KOPT-K1 (cell line): ENCODE results near the gene ELAVL2.

Experiments
- H3K27ac ChIP-seq: fragments of 200-600 bp; sonication (generic); 2 replicates; pipeline ENCODE4 v1.5.1; 2016; ENCODE audit warnings: antibody characterized with exemption, mild to moderate bottlenecking, low read depth, low read length; ENCODE audit not compliant: poor library complexity, severe bottlenecking
- H3K36me3 ChIP-seq: fragments of 200-600 bp; sonication (generic); 2 replicates; pipeline ENCODE4 v1.5.1; 2017; ENCODE audit warnings: antibody characterized with exemption, mild to moderate bottlenecking, low read length, moderate library complexity; ENCODE audit not compliant: insufficient read depth
- H3K9me3 ChIP-seq: fragments of 200-600 bp; sonication (generic); 2 replicates; pipeline ENCODE4 v1.5.1; 2017; ENCODE audit warnings: antibody characterized with exemption, low read length, mild to moderate bottlenecking; ENCODE audit not compliant: insufficient read depth, poor library complexity, severe bottlenecking

Gene ELAVL2

GRCh38 chr9:23826120-23826629, at the start of gene ELAVL2:
Gene ELAVL2, minus strand, starts transcription at chr9:23826240. Its CDS starts 64,006 bp downstream, at chr9:23762234.
- H3K27ac ChIP-seq = no peak within 1 kb of the TSS
- peaks cover 10% of the 10 kb centered on the region for H3K9me3 ChIP-seq
- H3K36me3 ChIP-seq = no peaks in the 10 kb centered on the region

GRCh38 chr9:23858234-23858633, 32.2 kb upstream of the ELAVL2 start:
- Histone ChIP-seq H3K36me3 (no peaks in the 10 kb centered on the region), H3K27ac (no peak overlapping the region), H3K9me3 (no peaks in the 10 kb centered on the region)

GRCh38 chr9:23855873-23856604, 30.0 kb upstream of the ELAVL2 start:
- H3K36me3 ChIP-seq = no peaks in the 10 kb centered on the region
- H3K9me3 ChIP-seq = no peaks in the 10 kb centered on the region
- H3K27ac ChIP-seq = no peak overlapping the region

GRCh38 chr9:23850690-23851629, 24.9 kb upstream of the ELAVL2 start:
- H3K9me3 ChIP-seq = no peaks in the 10 kb centered on the region
- no peak overlapping the region for H3K27ac ChIP-seq
- H3K36me3 ChIP-seq = no peaks in the 10 kb centered on the region

- no peak overlapping the region for H3K27ac ChIP-seq
These were observed 24.2 kb upstream of the ELAVL2 start for GRCh38 chr9:23850242-23850689.

GRCh38 chr9:23849379-23850035, 23.5 kb upstream of the ELAVL2 start:
- H3K36me3 ChIP-seq = no peaks in the 10 kb centered on the region
- no peak overlapping the region for H3K27ac ChIP-seq
- H3K9me3 ChIP-seq = no peaks in the 10 kb centered on the region

More at GRCh38 chr9:23850242-23850689, 24.2 kb upstream of the ELAVL2 start:
- Histone ChIP-seq H3K36me3 (no peaks in the 10 kb centered on the region), H3K9me3 (no peaks in the 10 kb centered on the region)

GRCh38 chr9:23842565-23843129, 16.6 kb upstream of the ELAVL2 start:
- Histone ChIP-seq H3K9me3 (no peaks in the 10 kb centered on the region), H3K27ac (no peak overlapping the region), H3K36me3 (no peaks in the 10 kb centered on the region)

GRCh38 chr9:23841304-23841703, 15.3 kb upstream of the ELAVL2 start:
- no peak overlapping the region for H3K27ac ChIP-seq
- H3K9me3 ChIP-seq = no peaks in the 10 kb centered on the region
- no peaks in the 10 kb centered on the region for H3K36me3 ChIP-seq

GRCh38 chr9:23837038-23837437, 11.0 kb upstream of the ELAVL2 start:
- Histone ChIP-seq H3K36me3 (no peaks in the 10 kb centered on the region), H3K9me3 (no peaks in the 10 kb centered on the region), H3K27ac (no peak overlapping the region)

- Histone ChIP-seq H3K36me3 (no peaks in the 10 kb centered on the region), H3K9me3 (no peaks in the 10 kb centered on the region), H3K27ac (no peak overlapping the region)
These were observed 5.1 kb upstream of the ELAVL2 start for GRCh38 chr9:23830929-23831730.

- Histone ChIP-seq H3K27ac (no peak overlapping the region), H3K36me3 (no peaks in the 10 kb centered on the region), H3K9me3 (no peaks in the 10 kb centered on the region)
These were observed 4.4 kb upstream of the ELAVL2 start for GRCh38 chr9:23830476-23830805.

GRCh38 chr9:23829580-23830475, 3.8 kb upstream of the ELAVL2 start:
- Histone ChIP-seq H3K9me3 (peaks cover 2% of the 10 kb centered on the region), H3K36me3 (no peaks in the 10 kb centered on the region)

GRCh38 chr9:23825700-23826099, 340 bp downstream of the ELAVL2 start:
- H3K9me3 ChIP-seq = peaks cover 10% of the 10 kb centered on the region
- H3K27ac ChIP-seq = no peak overlapping the region
- H3K36me3 ChIP-seq = no peaks in the 10 kb centered on the region

More at GRCh38 chr9:23829580-23830475, 3.8 kb upstream of the ELAVL2 start:
- no peak overlapping the region for H3K27ac ChIP-seq
